Fibroblast of upper back skin (primary cell): ENCODE results near the gene ECE1.
"Not testable (repeated sequence)": the region's sequence is repeated elsewhere in the genome, so short reads cannot be mapped to it uniquely, and the experiment has no call there.

Experiments
- DNase-seq: peaks from one replicate; pipeline ENCODE4 v3.0.0-alpha.2; 2013

Gene ECE1

DNA sequence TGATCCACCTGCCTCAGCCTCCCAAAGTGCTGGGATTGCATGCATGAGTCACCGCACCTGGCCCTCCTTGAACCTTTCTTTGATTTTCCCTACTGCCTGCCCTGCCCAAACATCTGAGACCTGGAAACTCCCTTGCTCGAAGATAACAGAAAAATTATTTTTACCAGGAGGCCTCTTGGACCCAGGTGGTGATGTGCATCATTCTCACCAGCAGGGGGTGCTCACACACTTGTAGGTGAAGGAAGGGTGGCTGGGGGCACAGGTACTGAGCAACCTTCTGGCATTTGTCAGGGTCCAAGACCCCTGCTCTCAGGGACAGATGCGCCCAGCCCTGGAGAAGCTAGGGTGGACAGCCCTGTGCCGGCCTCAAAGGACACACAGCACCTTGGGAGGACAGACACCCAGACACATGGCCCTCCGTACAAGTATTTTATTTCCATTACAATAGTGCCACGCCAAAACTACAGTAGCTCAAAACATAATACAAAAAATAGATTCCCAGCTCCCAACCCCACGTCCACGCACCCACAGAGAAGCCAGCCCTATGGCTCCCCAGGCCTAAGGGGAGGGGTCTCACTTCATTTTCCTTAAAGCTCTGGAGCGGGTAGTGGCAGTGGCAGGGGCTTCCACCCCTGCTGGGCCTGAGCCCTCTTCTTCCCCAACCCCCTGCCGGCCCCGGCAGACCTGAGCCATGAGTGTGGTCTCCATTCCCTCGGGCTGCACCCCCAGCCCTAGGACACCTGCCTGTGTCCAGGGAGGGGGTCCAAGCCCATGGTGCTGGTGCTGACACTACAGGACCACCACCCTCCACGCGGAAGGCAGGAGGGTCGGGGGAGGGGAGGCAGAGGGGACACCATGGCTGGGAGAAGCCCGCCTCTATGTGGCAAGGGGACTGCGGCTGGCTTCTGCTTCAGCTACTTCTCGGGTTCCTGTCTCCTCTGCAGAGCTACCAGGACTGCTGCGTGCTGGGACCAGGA, 73.1 kb downstream of the ECE1 start:
- DNase-seq, result peak; percentile 22

DNA sequence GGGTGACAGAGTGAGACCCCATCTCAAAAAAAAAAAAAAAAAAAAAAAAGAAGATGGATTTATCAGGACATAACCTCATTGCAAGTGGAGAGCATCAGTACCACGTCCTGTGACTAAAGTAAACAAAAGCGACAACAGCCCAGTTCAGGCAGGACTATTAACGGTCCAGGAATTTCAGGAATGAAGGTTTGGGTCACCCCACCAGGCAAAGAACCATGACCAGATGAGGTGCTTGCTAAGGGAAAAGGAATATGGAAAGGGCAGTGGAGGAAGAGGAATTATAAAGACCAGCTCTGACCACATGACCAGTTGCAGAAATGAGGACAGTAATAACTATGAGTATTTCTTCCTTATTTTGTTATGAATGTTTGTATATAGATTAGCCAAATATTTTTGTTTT, 78.1 kb downstream of the ECE1 start:
- DNase-seq, result peak; percentile 31

DNA sequence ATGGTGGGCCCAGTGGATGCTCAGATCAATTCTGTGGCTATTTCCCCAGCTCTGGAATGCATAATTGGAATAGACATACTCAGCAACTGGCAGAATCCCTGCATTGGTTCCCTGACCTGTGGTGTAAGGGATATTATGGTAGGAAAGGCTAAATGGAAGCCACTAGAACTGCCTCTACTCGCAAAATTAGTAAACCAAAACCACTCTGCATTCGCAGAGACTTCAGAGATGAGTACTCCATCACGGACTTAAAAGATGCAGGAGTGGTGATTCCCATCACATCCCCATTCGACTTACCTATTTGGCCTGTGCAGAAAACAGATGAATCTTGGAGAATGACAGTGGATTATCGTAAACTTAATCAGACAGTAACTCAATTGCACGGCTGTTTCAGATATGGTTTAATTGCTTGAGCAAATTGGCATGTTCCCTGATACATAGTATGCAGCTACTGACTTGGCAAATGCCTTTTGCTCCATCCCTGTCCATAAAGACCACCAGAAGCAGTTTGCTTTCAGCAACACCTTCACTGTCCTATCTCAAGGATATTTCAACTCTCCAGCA, 82.0 kb downstream of the ECE1 start:
- not testable (repeated sequence) for DNase-seq

GRCh38 chr1:21206117-21206516, 84.1 kb downstream of the ECE1 start:
- DNase-seq, result peak; percentile 28

DNA sequence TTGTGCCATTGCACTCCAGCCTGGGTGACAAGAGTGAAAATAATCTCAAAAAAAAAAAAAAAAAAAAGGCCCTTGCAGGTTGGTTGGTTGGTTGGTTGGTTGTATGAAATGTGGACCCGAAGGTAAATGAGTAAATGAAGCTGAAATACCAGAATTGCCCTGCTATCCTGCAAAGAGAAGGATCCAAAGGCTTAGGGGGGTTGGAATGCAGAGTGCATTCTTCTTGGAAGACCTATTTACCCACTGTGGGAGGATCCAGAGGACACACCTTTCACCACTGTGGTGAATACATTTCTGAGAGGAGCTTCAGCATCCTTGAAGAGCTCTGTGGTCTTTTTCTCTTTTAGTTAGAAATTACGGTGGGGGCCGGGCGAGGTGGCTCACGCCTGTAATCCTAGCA, 84.8 kb downstream of the ECE1 start:
- no peak for DNase-seq

DNA sequence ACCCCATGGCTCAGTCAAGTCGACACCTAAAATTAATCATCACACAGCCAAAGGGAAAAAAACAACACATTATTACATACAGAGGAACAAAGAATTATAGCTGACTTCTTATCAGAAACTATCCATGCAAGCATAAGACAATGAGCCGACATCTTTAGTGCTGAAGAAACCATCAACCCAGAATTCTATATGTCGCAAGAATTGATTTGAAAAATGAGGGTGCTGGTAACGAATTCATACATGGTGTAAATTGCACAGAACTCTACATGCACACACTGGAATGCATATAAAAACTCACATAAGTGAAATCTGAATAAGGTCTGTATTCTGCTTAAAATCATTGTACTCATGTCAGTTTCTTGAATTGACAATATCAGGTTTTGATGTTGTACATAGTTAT, 88.6 kb downstream of the ECE1 start:
- DNase-seq, result no peak

DNA sequence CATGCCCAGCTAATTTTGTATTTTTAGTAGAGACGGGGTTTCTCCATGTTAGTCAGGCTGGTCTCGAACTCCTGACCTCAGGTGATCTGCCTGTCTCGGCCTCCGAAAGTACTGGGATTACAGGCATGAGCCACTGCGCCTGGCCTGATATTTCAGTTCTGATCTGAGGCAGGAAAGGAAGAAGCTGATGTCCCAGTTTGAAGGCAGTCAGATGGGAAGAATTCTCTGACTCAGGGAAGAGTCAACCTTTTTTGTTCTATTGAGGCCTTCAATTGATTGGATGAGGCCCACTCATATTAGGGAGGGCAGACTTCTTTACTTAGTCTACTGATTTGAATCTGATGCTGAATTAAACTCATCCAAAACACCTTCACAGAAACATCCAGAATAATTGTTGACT, 89.0 kb downstream of the ECE1 start:
- DNase-seq, result peak; percentile 11

DNA sequence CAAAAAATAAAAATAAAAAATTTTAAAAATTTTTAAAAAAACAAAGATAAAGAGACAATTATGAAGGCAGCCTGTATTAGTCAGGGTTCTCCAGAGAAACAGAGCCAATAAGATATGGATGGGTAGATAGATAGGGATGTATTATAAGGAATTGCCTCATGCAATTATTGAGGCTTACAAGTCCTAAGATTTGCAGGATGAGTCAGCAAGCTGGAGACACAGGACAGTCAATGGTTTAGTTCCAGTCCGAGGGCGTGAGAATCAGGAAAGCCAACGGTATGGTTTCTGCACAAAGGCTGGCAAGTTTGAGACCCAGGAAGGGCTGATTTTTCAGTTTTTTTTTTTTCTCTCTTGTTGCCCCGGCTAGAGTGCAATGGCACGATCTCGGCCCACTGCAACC, 89.5 kb downstream of the ECE1 start:
- peak; percentile 27 for DNase-seq

DNA sequence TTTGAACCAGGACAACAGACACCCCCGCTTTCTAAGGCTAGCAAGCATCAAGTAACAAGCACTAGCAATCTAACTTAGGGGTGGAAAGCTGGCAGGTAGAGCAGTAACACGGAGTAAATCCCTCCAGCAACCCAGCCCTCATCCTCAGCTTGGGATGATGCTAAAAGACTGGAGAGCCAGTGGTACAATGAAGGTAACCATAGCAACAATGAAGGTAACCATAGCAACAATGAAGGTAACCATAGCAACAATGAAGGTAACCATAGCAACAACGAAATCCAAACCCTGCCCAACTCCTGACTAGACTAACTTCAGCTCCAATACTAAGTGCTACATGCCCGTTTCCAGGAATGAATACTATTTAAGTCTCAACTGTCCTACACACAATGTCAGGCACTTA, 91.3 kb downstream of the ECE1 start:
- no peak for DNase-seq

DNA sequence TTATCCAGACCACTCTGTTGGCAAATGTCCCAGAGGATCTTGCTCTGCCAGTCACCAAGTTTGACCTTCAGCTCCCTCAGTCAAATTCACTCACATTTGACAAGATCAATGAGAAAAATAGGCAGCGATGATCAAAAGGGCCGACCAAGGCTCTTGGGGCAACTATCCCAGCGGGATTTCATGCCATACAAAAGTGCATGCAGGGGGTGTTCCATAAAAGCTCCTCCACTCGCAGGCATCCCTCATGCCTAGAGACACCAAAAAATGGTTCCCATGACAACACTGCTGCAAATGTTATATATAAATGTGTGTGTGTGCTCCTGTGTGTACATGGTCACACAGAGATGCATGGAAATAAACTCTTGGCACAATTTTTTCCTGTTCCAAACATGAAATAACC, 97.4 kb downstream of the ECE1 start:
- no peak for DNase-seq

GRCh38 chr1:21192284-21192683, 98.0 kb downstream of the ECE1 start:
- DNase-seq, result no peak

DNA sequence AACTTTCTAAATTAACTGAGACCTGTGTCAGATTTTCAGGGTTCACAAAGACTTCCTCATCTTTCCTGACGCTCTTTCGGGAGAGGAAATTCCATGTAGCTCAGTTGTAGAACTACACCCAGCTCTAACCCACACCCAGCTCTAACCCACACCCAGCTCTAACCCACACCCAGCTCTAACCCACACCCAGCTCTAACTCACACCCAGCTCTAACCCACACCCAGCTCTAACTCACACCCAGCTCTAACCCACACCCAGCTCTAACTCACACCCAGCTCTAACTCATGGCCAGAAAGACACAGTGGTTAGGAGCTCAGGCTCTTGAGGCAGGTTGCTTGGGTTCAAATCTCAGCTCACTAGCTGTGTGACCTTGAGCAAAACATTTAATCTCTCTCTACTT, 99.5 kb downstream of the ECE1 start:
- not testable (repeated sequence) for DNase-seq

DNA sequence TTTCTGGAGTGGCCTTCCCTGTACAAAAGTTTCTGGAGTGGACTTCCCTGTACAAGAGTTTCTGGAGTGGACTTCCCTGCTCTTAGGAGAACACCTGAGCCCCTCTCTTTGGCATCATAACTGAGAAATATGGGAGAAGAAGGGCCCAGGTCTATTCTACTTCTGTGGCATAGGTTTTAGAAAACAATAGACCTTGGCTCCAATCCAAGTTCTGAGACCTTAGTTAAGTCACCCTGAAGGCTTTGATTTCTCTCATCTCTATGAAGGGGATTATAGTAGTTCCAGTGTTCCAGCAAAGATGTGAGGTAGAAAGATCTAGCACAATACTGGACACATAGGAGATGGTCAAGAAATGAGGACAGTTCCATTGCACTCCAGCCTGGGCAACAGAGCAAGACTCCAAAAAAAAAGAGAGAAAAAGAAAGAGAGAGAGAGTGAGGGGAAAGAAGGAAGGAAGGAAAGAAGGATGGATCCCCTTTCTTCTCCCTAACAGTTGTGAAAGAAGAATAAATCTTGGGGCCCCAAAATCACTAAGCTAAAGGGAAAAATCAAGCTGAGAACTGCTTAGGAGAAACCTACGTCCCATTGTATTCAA, 100.3 kb downstream of the ECE1 start:
- DNase-seq, result no peak

- DNase-seq, result no peak
These were observed 100.8 kb downstream of the ECE1 start for GRCh38 chr1:21189421-21189820.

DNA sequence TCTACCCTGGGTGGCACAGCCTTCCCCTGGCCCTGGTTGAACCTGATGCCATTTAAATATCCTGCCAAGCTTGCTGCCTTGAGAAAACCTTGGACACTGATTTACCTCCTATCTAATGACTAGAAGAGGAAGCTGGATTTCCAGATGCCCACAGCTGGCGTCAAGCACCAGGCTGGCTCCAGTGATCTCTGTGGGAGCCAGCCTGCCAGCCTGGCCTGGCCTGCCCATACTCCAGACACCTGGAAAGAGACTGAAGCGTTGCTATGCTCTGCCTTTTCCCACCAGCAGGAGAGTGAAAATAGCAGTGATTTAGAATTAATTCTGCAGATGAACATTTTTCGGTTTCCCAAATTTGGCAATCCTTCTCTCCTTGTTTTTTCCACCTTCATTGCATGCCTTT, 102.0 kb downstream of the ECE1 start:
- DNase-seq, result no peak

DNA sequence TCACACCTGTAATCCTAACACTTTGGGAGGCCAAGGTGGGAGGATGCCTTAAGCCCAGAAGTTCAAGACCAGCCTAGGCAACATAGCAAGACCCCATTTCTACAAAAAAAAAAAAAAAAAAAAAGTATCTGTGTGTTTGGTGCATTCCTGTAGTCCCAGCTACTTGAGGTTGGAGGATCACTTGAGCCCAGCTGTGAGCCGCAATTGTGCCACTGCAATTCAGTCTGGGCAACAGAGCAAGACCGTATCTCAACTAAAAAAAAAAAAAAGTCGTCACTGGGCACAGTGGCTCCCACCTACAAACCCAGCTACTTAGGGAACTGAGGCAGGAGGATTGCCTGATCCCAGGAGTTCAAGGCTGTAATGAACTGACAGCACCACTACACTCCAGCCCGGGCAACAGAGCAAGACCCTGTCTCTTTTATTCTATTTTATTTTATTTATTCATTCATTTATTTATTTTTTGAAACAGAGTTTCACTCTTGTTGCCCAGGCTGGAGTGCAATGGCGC, 105.0 kb downstream of the ECE1 start:
- DNase-seq, result no peak

DNA sequence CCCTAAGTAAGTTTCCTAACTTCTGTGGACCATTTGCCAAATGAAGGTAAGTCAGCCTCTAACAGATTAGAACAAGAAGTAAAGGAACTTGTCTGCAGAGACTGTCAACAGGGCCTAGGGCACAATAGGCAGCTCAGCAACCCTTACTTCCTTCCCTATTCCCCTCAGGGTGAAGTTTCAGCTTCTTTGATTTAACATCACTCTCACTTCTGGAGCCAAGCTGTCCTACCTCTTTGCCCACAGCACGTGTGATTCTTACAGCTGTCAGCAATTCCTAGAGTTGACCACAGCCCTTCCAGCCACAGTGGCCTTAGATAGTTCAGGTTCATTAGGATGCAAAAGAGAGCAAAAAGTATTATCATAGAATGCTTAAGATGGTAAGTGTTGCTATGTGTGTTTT, 106.0 kb downstream of the ECE1 start:
- DNase-seq, result no peak

DNA sequence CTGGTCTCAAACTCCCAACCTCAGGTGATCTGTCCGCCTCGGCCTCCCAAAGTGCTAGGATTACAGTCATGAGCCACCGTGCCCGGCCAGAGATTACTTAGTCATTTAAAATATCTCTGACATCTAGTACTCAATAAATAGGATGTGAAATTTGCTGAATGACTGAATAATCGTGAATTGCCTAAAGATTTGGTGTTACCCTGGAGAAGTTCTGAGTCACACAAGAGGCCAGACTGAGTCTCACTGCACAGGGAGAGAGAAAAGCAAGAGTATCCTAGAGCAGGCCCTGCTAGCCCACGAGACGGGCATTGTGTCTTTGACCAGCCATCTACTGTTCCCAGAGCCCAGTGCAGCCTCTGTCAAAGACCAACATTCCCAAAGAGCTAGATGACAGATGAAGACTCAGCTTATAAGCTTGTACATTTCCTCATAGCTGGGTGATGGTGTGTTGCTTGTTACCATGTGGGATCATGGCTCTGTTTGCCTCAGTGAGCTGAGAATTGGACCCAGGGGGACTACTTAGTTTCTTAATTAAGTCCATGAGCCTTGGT, 108.0 kb downstream of the ECE1 start:
- no peak for DNase-seq

DNA sequence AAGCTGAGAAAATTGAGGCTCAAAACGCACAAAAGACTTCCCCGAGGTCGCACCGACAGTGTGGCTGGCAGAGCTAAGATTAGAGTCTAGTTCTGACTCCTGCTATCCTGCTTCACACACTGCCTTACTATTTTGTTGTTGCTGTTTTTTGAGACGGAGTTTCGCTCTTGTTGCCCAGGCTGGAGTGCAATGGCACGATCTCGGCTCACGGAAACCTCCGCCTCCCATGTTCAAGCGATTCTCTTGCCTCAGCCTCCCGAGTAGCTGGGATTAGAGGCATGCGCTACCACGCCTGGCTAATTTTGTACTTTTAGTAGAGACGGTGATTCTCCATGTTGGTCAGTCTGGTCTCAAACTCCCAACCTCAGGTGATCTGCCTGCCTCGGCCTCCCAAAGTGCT, 112.0 kb downstream of the ECE1 start:
- not testable (repeated sequence) for DNase-seq

DNA sequence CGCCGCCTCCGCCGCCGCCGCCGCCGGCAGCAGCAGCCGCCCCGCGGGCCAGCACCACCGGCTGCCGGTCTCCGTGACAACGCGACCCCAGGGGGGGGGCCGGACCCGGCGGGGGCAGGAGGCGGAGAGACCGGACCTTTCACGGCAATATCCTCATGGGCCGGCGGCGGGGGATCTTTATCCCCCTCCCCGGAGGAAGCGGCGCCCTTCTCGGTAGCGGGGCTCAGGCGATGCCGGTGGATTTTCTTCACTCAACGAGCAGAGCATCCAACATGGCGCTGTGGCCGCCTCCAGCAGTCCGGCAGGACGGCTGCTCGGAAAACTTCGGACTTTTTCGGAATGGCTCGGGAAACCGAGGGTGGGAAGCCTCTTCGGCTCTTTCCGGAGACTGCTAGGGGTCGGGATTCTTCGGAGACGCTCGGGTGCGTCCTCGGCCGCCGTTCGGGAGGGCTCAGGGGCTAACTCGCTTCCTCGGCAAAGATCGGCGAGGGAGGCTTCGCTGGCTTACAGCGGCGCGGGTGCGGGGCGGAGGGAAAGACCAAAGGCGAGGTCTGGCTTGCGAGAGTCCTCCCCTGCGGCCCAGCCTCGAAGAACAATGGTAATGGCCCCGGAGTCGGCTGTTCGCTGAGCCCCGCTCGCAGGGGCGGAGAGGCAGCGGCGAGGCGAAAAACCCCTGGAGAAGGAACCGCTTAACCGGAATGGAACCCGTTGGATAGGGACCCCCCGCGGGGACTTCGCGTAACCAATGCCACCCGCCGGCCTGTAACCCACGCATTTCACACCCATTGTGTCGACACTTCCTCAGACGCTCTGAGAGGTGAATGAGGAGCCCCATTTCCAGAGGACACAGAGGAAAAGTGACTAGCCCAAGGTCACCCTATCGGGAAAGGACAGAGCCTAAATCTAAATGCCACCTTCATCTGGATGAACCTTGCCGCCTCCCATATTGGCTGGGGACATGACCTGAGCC, 113.4 kb downstream of the ECE1 start, which contains the start of gene EIF4G3:
Gene EIF4G3 (minus strand): TSS at position 312 of the 970 bp plus-strand sequence. CDS start 174,155 bp downstream, outside the sequence.
- DNase-seq, result peak; percentile 97

- no peak for DNase-seq
These were observed 114.3 kb downstream of the ECE1 start for GRCh38 chr1:21175670-21176581.
